OCI-LY1 (cell line): Measurements from ENCODE around the gene ZNF385D.

Experiments
- CTCF ChIP-seq: fragments of 200-600 bp; sonication (generic), shearing (Covaris generic); IDR thresholded peaks from 2 replicates; pipeline ENCODE4 v1.5.1; 2017; ENCODE audit warnings: mild to moderate bottlenecking, antibody characterized with exemption, low read length, moderate library complexity, mixed read lengths
- EZH2 ChIP-seq: fragments of 200-600 bp; sonication (generic), shearing (Covaris generic); IDR thresholded peaks from 2 replicates; pipeline ENCODE4 v1.8.0; 2017; ENCODE audit warnings: borderline replicate concordance, mixed run types, mild to moderate bottlenecking, antibody characterized with exemption, low read length, moderate library complexity, mixed read lengths

GRCh38 chr3:21561472-21561871, 189.5 kb downstream of the ZNF385D start:
- TF ChIP-seq CTCF (no peak), EZH2 (no peak)
